ELR (cell line): ENCODE data around the gene UBE2J2.
A peak's percentile ranks its signal among the peaks of the same experiment; 100 is the strongest.

Experiments used
- DNase-seq: peaks from one replicate; pipeline ENCODE4 v3.0.0-alpha.2; 2015; ENCODE audit warnings: low read depth

UBE2J2 gene

GRCh38 chr1:1309251-1310108 lies 35.8 kb upstream of the UBE2J2 start:
- DNase-seq: peak; percentile 40

GRCh38 chr1:1308756-1309250 lies 35.1 kb upstream of the UBE2J2 start:
- DNase-seq: no peak

GRCh38 chr1:1307923-1308755 lies 34.5 kb upstream of the UBE2J2 start, which contains the start of the genes ACAP3 and PUSL1:
TSS of gene ACAP3 (minus strand) at chr1:1307930. CDS start at chr1:1307815, 115 bp downstream.
TSS of gene PUSL1 (plus strand) at chr1:1308597. CDS start at chr1:1308644, 47 bp downstream.
- peak; percentile 91 for DNase-seq

- peak; percentile 47 for DNase-seq
Observed at GRCh38 chr1:1307261-1307922, 33.7 kb upstream of the UBE2J2 start.

- no peak for DNase-seq
Observed at GRCh38 chr1:1306661-1307260, 33.1 kb upstream of the UBE2J2 start.

GRCh38 chr1:1306070-1306660 lies 32.5 kb upstream of the UBE2J2 start:
- DNase-seq: peak; percentile 59

- DNase-seq: peak; percentile 86
Observed at GRCh38 chr1:1305300-1306069, 31.8 kb upstream of the UBE2J2 start.

- DNase-seq: peak; percentile 84
Observed at GRCh38 chr1:1304331-1305299, 31.0 kb upstream of the UBE2J2 start.

- no peak for DNase-seq
Observed at GRCh38 chr1:1303736-1304135, 30.1 kb upstream of the UBE2J2 start.

- DNase-seq: no peak
Observed at GRCh38 chr1:1302951-1303509, 29.4 kb upstream of the UBE2J2 start.

- no peak for DNase-seq
Observed at GRCh38 chr1:1302006-1302430, 28.4 kb upstream of the UBE2J2 start.

GRCh38 chr1:1300352-1300739 lies 26.7 kb upstream of the UBE2J2 start:
- DNase-seq: no peak

GRCh38 chr1:1299686-1300351 lies 26.2 kb upstream of the UBE2J2 start:
- DNase-seq: peak; percentile 28

GRCh38 chr1:1298861-1299685 lies 25.4 kb upstream of the UBE2J2 start:
- DNase-seq: no peak

- DNase-seq: no peak
Observed at GRCh38 chr1:1297802-1298424, 24.3 kb upstream of the UBE2J2 start.

- no peak for DNase-seq
Observed at GRCh38 chr1:1296070-1297061, 22.7 kb upstream of the UBE2J2 start.
